Colonic mucosa (tissue), 4 donors: ENCODE results near the gene ZC3H7A. TPM values are rescaled to one million over a fixed set of nuclear protein-coding genes. Genes with fewer than 3 reads are reported as not detected.

Source experiments
- DNase-seq: peaks from one replicate; pipeline ENCODE4 v3.0.0-alpha.2; 2020
- H3K27ac ChIP-seq: fragments of 200-600 bp; one replicate; pipeline ENCODE4 v1.8.0; 2021
- H3K27me3 ChIP-seq: fragments of 200-600 bp; one replicate; pipeline ENCODE4 v1.8.0; 2021
- H3K36me3 ChIP-seq: fragments of 200-600 bp; one replicate; pipeline ENCODE4 v1.8.0; 2021
- H3K4me1 ChIP-seq: fragments of 200-600 bp; one replicate; pipeline ENCODE4 v1.8.0; 2021; ENCODE audit warnings: mild to moderate bottlenecking
- H3K4me3 ChIP-seq: fragments of 200-600 bp; one replicate; pipeline ENCODE4 v1.8.0; 2021
- H3K9ac ChIP-seq, 2 donors: one replicate each; pipeline ENCODE4 v1.7.0; 2013; ENCODE audit warnings: control low read depth in 2 of 2, low read depth in 2 of 2, low read length in 2 of 2
- H3K9me3 ChIP-seq: fragments of 200-600 bp; one replicate; pipeline ENCODE4 v1.8.0; 2021
- intact Hi-C: fragments of 100-400 bp; cut with DNase I; formaldehyde crosslinking; loops from one replicate; pipeline ENCODE4 v1.14.1; 2022
- total RNA-seq, 2 donors: library from RNA; stranded (reverse); fragmentation: NEBNext Ultra II Directional in 1 of 2; extraction: Animal tissue kit (Norgen Biotek cat#: 25700) in 1 of 2; gene quantifications; one replicate each; pipeline ENCODE4 v1.2.1, GENCODE V29; 2021
- TF ChIP-seq, protein P1 (sequence below): fragments of 200-600 bp; IDR thresholded peaks from one replicate; pipeline ENCODE4 v1.8.0; 2022; ENCODE audit warnings: antibody characterized with exemption, mild to moderate bottlenecking
- donor health status: healthy.
- donor health status: DM: no; HTN: no; CAD: no.
- donor health status: DM: no; HTN: no; CAD: no.

ZC3H7A gene, protein sequence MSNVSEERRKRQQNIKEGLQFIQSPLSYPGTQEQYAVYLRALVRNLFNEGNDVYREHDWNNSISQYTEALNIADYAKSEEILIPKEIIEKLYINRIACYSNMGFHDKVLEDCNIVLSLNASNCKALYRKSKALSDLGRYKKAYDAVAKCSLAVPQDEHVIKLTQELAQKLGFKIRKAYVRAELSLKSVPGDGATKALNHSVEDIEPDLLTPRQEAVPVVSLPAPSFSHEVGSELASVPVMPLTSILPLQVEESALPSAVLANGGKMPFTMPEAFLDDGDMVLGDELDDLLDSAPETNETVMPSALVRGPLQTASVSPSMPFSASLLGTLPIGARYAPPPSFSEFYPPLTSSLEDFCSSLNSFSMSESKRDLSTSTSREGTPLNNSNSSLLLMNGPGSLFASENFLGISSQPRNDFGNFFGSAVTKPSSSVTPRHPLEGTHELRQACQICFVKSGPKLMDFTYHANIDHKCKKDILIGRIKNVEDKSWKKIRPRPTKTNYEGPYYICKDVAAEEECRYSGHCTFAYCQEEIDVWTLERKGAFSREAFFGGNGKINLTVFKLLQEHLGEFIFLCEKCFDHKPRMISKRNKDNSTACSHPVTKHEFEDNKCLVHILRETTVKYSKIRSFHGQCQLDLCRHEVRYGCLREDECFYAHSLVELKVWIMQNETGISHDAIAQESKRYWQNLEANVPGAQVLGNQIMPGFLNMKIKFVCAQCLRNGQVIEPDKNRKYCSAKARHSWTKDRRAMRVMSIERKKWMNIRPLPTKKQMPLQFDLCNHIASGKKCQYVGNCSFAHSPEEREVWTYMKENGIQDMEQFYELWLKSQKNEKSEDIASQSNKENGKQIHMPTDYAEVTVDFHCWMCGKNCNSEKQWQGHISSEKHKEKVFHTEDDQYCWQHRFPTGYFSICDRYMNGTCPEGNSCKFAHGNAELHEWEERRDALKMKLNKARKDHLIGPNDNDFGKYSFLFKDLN
- 10 to 100 TPM; 40.2 to 47.1 TPM for total RNA-seq

DNA sequence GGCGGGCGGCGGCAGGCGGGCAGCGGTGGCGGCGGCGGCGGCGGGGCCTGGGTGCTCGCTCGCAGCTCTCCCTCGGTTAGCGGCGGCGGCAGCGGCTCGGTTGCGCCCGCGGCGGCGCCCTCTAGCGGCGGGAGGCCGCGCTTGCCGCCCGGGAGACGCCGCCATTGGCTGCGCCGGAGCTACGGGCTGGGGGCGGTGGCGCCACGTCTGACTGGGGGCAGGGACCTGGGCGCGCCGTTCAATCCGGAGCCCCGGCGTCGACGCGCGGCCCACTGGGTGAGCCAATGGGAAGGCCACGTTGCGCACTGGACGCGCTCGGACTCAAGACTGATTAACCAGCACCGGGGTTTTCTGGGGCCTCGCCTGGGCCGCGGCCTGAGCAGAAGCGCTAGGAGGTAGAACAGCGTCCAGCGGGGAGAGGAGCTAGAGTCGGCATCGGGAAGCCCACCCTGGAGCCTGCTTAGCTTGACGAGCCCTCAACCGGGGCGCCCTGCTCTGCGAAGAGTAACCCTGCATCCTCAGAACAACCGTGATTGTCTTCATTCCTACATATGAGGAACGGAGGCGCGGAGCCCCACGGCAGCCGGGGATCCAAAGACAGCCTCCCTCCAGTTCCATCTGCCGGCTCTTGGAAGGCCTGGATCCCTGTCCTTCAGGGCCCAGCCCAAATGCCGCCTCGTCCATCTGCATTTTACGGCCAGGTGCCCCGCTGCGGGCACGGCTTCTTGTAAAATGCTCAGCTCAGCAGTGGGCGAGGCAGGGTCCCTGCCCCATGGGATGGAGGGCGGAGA is at the start of gene ZC3H7A:
TSS of gene ZC3H7A (minus strand) at position 93 of the 791 bp plus-strand sequence. CDS start 14,904 bp downstream, outside the sequence.
- intact Hi-C loops, result loop anchor here (10.0 kb wide), 1 partner anchor 53 kb away; the partner anchor contains the start of gene TXNDC11
- peak; percentile 97 for DNase-seq

DNA sequence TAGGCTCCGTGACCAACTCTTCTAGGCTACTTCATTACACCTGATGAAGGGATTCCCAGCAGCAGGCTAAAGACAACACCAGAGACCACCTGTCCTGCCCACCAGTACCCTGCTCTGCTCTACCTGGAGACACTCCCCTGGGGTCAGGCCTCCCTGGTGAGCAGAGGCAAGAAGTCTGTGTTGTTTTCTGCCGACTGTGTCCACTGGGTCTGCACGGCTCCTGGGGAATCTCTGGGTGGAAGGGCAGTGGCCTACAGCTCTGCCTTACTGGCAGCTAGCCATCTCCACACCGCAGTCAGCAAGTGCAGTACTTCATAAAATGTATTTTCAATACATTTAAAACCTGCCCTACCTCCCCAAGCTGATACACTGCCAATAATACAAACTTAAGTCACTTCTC is 47.4 kb upstream of the ZC3H7A start:
- Histone ChIP-seq H3K9me3 (no peaks in the 10 kb centered on the region), H3K4me3 (no peak overlapping the region), H3K27ac (no peak overlapping the region), H3K9ac (no peak overlapping the region), H3K4me1 (no peaks in the 10 kb centered on the region), H3K36me3 (peaks cover 30% of the 10 kb centered on the region), H3K27me3 (no peaks in the 10 kb centered on the region)
- intact Hi-C loops, result no loop called here
- no peak for DNase-seq
- TF ChIP-seq, protein P1, sequence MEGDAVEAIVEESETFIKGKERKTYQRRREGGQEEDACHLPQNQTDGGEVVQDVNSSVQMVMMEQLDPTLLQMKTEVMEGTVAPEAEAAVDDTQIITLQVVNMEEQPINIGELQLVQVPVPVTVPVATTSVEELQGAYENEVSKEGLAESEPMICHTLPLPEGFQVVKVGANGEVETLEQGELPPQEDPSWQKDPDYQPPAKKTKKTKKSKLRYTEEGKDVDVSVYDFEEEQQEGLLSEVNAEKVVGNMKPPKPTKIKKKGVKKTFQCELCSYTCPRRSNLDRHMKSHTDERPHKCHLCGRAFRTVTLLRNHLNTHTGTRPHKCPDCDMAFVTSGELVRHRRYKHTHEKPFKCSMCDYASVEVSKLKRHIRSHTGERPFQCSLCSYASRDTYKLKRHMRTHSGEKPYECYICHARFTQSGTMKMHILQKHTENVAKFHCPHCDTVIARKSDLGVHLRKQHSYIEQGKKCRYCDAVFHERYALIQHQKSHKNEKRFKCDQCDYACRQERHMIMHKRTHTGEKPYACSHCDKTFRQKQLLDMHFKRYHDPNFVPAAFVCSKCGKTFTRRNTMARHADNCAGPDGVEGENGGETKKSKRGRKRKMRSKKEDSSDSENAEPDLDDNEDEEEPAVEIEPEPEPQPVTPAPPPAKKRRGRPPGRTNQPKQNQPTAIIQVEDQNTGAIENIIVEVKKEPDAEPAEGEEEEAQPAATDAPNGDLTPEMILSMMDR, result no peak

More for the DNA sequence above, at the start of gene ZC3H7A:
- no peaks in the 10 kb centered on the region for H3K27me3 ChIP-seq
- peaks cover 17% of the 10 kb centered on the region for H3K4me1 ChIP-seq
- peak within 1 kb of the TSS; percentile 99 for H3K9ac ChIP-seq
- H3K4me3 ChIP-seq, result peak within 1 kb of the TSS; percentile 70
- H3K27ac ChIP-seq, result peak within 1 kb of the TSS; percentile 97
- H3K36me3 ChIP-seq, result no peaks in the 10 kb centered on the region
- TF ChIP-seq, protein P1, result peak; percentile 77
- H3K9me3 ChIP-seq, result no peaks in the 10 kb centered on the region

DNA sequence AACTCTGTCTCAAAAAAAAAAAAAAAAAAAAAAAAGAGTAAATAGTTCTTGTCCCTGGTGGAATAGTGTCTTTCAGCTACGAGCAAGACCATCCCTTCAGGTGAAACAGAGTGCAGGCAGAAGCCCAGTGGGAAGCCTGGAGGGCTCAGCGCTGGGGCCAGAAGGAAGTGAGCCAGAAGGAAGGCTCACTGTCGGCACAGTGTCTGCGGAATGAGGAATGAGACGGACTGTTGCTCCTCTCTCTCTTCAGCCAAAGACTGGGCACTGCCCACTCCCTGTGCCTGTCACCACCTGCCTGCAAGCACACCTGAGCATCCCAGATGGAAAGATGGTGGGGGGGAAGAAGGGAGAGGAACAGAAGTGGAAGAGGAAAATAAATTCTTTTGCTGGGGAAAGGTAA is 46.8 kb upstream of the ZC3H7A start:
- TF ChIP-seq, protein P1, result no peak

DNA sequence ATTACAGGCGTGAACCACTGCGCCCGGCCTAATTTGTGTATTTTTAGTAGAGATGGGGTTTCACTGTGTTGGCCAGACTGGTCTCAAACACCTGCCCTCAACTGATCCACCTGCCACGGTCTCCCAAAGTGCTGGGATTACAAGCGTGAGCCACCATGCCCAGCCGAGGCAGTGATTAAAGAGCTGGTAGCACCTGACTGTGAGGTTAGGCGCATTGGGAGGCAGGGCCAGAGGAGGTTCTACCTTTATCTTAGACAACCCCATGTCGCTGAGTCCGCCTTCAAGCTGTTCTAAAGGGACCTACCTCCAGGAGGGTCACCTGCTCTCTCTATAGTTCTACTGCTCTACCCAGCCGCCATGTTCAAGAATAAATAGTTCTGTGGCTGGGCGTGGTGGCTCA is 46.1 kb upstream of the ZC3H7A start:
- TF ChIP-seq, protein P1, result no peak

More for the DNA sequence above, 46.8 kb upstream of the ZC3H7A start:
- no peaks in the 10 kb centered on the region for H3K27me3 ChIP-seq
- no peaks in the 10 kb centered on the region for H3K9me3 ChIP-seq
- intact Hi-C loops, result no loop called here
- peaks cover 33% of the 10 kb centered on the region for H3K36me3 ChIP-seq
- H3K27ac ChIP-seq, result no peak overlapping the region
- no peak overlapping the region for H3K4me3 ChIP-seq
- no peak overlapping the region for H3K9ac ChIP-seq
- no peak for DNase-seq
- H3K4me1 ChIP-seq, result no peaks in the 10 kb centered on the region

More for the DNA sequence above, 46.1 kb upstream of the ZC3H7A start:
- intact Hi-C loops, result no loop called here
- no peak overlapping the region for H3K4me3 ChIP-seq
- no peaks in the 10 kb centered on the region for H3K9me3 ChIP-seq
- H3K4me1 ChIP-seq, result no peaks in the 10 kb centered on the region
- DNase-seq, result no peak
- peaks cover 35% of the 10 kb centered on the region for H3K36me3 ChIP-seq
- no peak overlapping the region for H3K9ac ChIP-seq
- H3K27me3 ChIP-seq, result no peaks in the 10 kb centered on the region
- no peak overlapping the region for H3K27ac ChIP-seq
